HFFc6 (cell line): ENCODE measurements around the gene TF. TPM values are rescaled to one million over a fixed set of nuclear protein-coding genes. Genes with fewer than 3 reads are reported as not detected.

Experiments used
- DNase-seq: peaks from one replicate; pipeline ENCODE4 v3.0.0-alpha.2; 2018
- H3K27ac Mint-ChIP-seq: 2 replicates; pipeline ENCODE4 v1.8.0; 2020; ENCODE audit warnings: mild to moderate bottlenecking, mixed read lengths
- H3K27me3 Mint-ChIP-seq: 2 replicates; pipeline ENCODE4 v1.8.0; 2021; ENCODE audit warnings: mild to moderate bottlenecking, moderate library complexity, mixed read lengths; ENCODE audit not compliant: insufficient read depth
- H3K36me3 Mint-ChIP-seq: 2 replicates; pipeline ENCODE4 v1.8.0; 2021; ENCODE audit warnings: low read depth, mixed read lengths
- H3K4me1 Mint-ChIP-seq: 2 replicates; pipeline ENCODE4 v1.8.0; 2020; ENCODE audit warnings: low read depth, mixed read lengths
- H3K4me3 Mint-ChIP-seq: 2 replicates; pipeline ENCODE4 v1.8.0; 2020; ENCODE audit warnings: mild to moderate bottlenecking, moderate library complexity, mixed read lengths
- H3K9me3 Mint-ChIP-seq: 2 replicates; pipeline ENCODE4 v1.8.0; 2020; ENCODE audit warnings: mild to moderate bottlenecking, mixed read lengths
- CTCF ChIP-seq: fragments of 200-600 bp; sonication (generic); IDR thresholded peaks from 2 replicates; pipeline ENCODE4 v1.5.0; 2021; ENCODE audit warnings: antibody characterized with exemption, mild to moderate bottlenecking
- long read RNA-seq: library from polyadenylated mRNA; unstranded; transcript quantifications from one replicate; pipeline ENCODE4 v2.0.0, GENCODE V29; 2019
- total RNA-seq, 6 experiments: library from RNA; stranded (reverse); fragmentation: NEBNext Ultra II Directional; extraction: Animal tissue kit (Norgen Biotek cat#: 25700); gene quantifications; 2 replicates in 1 of 6; 3 replicates in 5 of 6; pipeline ENCODE4 v1.2.3, GENCODE V29; 2021

TF gene
- under 1 TPM in 5 of 6 experiments, not detected in 1; under 0.01 to 0.13 (median 0.02) TPM for total RNA-seq
- long read RNA-seq, result 0 reads

- H3K9me3 Mint-ChIP-seq, result no peaks in the 10 kb centered on the region
- H3K36me3 Mint-ChIP-seq, result no peaks in the 10 kb centered on the region
- peaks cover 29% of the 10 kb centered on the region for H3K27me3 Mint-ChIP-seq
- H3K27ac Mint-ChIP-seq, result no peak within 1 kb of the TSS
- TF ChIP-seq CTCF, result no peak
- H3K4me3 Mint-ChIP-seq, result no peak within 1 kb of the TSS
- H3K4me1 Mint-ChIP-seq, result no peaks in the 10 kb centered on the region
- no peak for DNase-seq
Measured at GRCh38 chr3:133745981-133746711, at the start of gene TF. TSS of gene TF (plus strand) at chr3:133746393. CDS start at chr3:133746441, 48 bp downstream.

- H3K4me1 Mint-ChIP-seq, result no peaks in the 10 kb centered on the region
- no peaks in the 10 kb centered on the region for H3K36me3 Mint-ChIP-seq
- no peak for DNase-seq
- peaks cover 2% of the 10 kb centered on the region; the same call in 1 of the 2 replicates for H3K27me3 Mint-ChIP-seq
- no peaks in the 10 kb centered on the region for H3K9me3 Mint-ChIP-seq
- no peak for TF ChIP-seq CTCF
- no peak overlapping the region for H3K27ac Mint-ChIP-seq
- H3K4me3 Mint-ChIP-seq, result no peak overlapping the region
Measured at GRCh38 chr3:133697960-133698359, 48.2 kb upstream of the TF start.

GRCh38 chr3:133699467-133699866 lies 46.7 kb upstream of the TF start:
- Mint-ChIP-seq H3K27ac (no peak overlapping the region), H3K4me1 (no peaks in the 10 kb centered on the region), H3K27me3 (peaks cover 6% of the 10 kb centered on the region; the same call in 1 of the 2 replicates), H3K4me3 (no peak overlapping the region), H3K9me3 (no peaks in the 10 kb centered on the region), H3K36me3 (no peaks in the 10 kb centered on the region)
- TF ChIP-seq CTCF, result no peak
- DNase-seq, result no peak

GRCh38 chr3:133699903-133700302 lies 46.3 kb upstream of the TF start:
- peaks cover 6% of the 10 kb centered on the region; the same call in 1 of the 2 replicates for H3K27me3 Mint-ChIP-seq
- H3K4me1 Mint-ChIP-seq, result no peaks in the 10 kb centered on the region
- no peak overlapping the region for H3K4me3 Mint-ChIP-seq
- no peak for DNase-seq
- H3K36me3 Mint-ChIP-seq, result no peaks in the 10 kb centered on the region
- no peak overlapping the region for H3K27ac Mint-ChIP-seq
- TF ChIP-seq CTCF, result no peak
- no peaks in the 10 kb centered on the region for H3K9me3 Mint-ChIP-seq

GRCh38 chr3:133700351-133700750 lies 45.8 kb upstream of the TF start:
- Mint-ChIP-seq H3K9me3 (no peaks in the 10 kb centered on the region), H3K36me3 (no peaks in the 10 kb centered on the region), H3K4me3 (no peak overlapping the region), H3K27ac (no peak overlapping the region), H3K27me3 (peaks cover 6% of the 10 kb centered on the region; the same call in 1 of the 2 replicates), H3K4me1 (no peaks in the 10 kb centered on the region)
- no peak for TF ChIP-seq CTCF
- DNase-seq, result no peak
